Activated effector memory CD4-positive, alpha-beta T cell treated with anti-CD3 and anti-CD28 coated beads, Interleukin-2, amount 50 U/mL, for 16 hours (primary cell): Measurements from ENCODE around the gene PPP6C.
"Not testable (repeated sequence)": the region's sequence is repeated elsewhere in the genome, so short reads cannot be mapped to it uniquely, and the experiment has no call there.

Experiments used
- DNase-seq: peaks from one replicate; pipeline ENCODE4 v3.0.0-alpha.2; 2020

PPP6C gene

GRCh38 chr9:125140576-125140975 is 49.0 kb downstream of the PPP6C start:
- no peak for DNase-seq

- no peak for DNase-seq
Observed at GRCh38 chr9:125137200-125137599, 52.4 kb downstream of the PPP6C start.

GRCh38 chr9:125134976-125135375 is 54.6 kb downstream of the PPP6C start:
- no peak for DNase-seq

- DNase-seq = no peak
Observed at GRCh38 chr9:125133403-125134329, 55.9 kb downstream of the PPP6C start.

GRCh38 chr9:125131778-125132177 is 57.8 kb downstream of the PPP6C start:
- DNase-seq = no peak

- DNase-seq = peak; percentile 87
Observed at GRCh38 chr9:125126019-125126746, 63.4 kb downstream of the PPP6C start.

- DNase-seq = no peak
Observed at GRCh38 chr9:125125523-125125922, 64.1 kb downstream of the PPP6C start.

- DNase-seq = no peak
Observed at GRCh38 chr9:125121146-125121545, 68.5 kb downstream of the PPP6C start.

- DNase-seq = no peak
Observed at GRCh38 chr9:125119643-125120286, 69.8 kb downstream of the PPP6C start.

GRCh38 chr9:125118696-125119095 is 70.9 kb downstream of the PPP6C start:
- DNase-seq = not testable (repeated sequence)

- DNase-seq = not testable (repeated sequence)
Observed at GRCh38 chr9:125114503-125114902, 75.1 kb downstream of the PPP6C start.

- no peak for DNase-seq
Observed at GRCh38 chr9:125110464-125110863, 79.1 kb downstream of the PPP6C start.

GRCh38 chr9:125108541-125108940 is 81.1 kb downstream of the PPP6C start:
- not testable (repeated sequence) for DNase-seq

- no peak for DNase-seq
Observed at GRCh38 chr9:125106285-125106893, 83.2 kb downstream of the PPP6C start.

GRCh38 chr9:125103770-125104460 is 85.7 kb downstream of the PPP6C start:
- no peak for DNase-seq

- no peak for DNase-seq
Observed at GRCh38 chr9:125103021-125103420, 86.6 kb downstream of the PPP6C start.

GRCh38 chr9:125100822-125101221 is 88.8 kb downstream of the PPP6C start:
- DNase-seq = no peak

- DNase-seq = no peak
Observed at GRCh38 chr9:125099816-125100215, 89.8 kb downstream of the PPP6C start.
